Stimulated activated CD4-positive, alpha-beta T cell treated with anti-CD3 and anti-CD28 coated beads, Interleukin-1b, Interleukin-23, amount 100 ng/mL, for 24 hours (primary cell): Measurements from ENCODE around the gene ASPA.
A peak's percentile ranks its signal among the peaks of the same experiment; 100 is the strongest.

ENCODE experiments used
- DNase-seq, 4 experiments: peaks; one replicate each; pipeline ENCODE4 v3.0.0-alpha.2; 2020; ENCODE audit warnings: low read depth in 4 of 4, low spot score in 1 of 4

ASPA gene

GRCh38 chr17:3532859-3533142, 57.0 kb downstream of the ASPA start:
- DNase-seq, result no peak

- DNase-seq, result no peak
Measured at GRCh38 chr17:3533752-3534151, 58.0 kb downstream of the ASPA start.

GRCh38 chr17:3534881-3535252, 59.1 kb downstream of the ASPA start:
- DNase-seq, result no peak

DNA sequence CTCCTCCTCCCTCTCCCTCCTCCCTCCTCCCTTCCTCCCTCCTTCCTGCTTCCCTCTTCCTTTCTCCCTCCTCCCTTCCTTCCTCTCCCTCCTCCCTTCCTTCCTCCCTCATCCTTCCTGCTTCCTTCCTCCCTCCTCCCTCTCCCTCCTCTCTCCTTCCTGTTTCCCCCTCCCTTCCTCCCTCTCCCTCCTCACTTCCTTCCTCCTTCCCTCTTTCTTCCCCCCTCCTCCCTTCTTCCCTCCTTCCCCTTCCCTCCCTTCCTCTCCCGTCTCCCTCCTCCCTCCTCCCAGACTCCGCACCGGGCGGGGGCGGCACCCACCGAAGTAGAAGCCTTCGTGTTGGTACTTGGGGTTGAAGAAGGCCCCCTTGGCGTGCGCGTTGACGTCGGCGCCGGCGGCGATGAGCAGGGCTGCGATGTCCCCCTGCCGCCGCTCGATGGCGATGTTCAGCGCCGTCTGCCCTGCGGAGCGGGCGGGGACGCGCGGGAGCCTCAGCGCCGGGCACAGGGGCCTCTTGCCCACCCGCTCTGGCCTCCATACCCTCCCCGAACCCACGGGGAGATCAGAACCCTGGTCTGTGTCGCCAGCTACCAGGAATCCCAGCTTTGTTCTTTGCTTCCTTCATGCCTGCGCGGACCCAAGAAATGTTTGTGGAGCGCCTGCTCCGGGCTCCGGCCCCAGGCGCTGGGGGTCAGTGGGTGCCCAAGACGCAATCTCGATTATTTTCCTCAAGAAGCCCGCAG, 59.6 kb downstream of the ASPA start:
- peak; percentile 23 to 51 (median 37) for DNase-seq

DNA sequence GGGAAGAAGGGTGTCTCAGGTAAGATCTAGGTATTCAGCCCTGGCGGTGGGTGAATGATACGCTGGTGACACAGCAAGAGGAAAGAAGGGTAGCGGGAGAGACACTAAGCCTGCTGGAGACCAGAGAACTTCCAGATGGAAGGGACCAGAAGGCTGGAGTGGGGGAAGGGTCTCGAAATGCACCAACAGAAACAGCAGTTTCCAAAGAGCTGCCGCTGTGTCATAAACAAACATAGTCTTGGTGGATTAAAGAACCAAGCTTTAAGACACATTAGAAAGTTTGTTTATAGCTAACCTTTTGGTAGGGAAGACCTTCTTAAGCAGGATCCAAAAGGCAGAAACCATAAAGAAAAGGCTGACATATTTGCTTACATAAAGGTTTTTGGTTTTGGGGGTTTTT, 60.9 kb downstream of the ASPA start:
- no peak for DNase-seq

DNA sequence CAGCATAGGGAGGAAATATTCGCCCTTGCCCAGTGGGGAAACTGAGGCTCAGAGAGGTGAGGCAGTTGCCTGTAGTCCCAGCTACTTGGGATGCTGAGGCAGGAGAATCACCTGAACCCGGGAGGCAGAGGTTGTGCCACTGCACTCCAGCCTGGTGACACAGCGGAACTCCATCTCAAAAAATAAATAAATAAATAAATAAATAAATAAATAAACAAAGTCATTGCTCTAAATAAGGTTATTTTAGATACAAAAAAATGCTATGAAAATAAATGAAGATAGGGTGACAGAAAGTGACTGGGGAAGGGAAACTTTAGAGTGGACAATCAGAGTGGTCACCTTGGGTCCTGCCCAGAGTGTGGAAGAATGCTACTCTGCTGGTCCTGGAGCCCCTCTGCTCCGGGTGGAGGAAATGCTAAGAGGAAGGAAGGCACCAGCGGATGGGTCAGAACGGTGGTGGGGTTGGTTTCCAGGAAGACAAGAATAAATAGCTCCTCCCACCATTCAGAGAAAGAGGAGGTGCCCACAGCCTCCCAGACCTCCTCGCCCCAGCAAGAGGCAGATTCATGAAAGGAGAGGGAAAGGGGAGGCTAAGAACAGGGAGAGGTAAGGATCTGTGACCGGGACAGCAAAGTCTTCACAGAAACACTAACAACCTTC, 64.2 kb downstream of the ASPA start:
- DNase-seq, result no peak

DNA sequence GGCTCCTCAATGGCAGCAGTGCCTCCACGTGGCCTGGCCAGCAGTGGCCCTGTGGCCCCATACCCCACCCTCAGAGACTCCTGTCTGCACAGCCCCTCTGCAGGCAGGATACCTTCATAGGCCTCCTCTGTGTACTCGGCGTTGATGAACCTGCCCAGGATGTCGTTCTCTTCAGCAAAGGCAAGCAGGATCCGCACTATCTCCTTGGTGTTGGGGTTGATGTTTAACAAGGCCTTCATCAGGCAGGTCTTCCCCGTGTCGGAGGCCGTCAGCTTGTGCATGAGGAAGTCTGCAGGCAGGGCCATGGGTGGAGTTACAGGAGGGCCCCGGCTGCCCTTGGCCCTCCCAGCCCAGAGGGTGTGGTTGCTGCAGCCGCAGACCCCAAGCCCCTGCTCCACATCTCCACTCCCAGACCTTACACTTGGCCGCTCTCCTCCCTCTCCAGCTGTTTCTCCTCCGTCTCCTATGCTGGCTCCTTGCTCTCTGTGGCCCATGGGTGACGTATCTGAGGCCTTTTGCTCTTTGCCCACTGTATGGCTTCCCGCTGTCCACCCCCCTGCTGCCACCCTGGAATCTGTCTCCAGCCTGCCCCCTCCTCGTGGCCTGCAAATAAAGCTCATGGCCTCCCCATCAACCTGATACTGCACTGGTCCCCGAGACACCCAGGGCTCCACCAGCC, 66.8 kb downstream of the ASPA start:
- no peak for DNase-seq

DNA sequence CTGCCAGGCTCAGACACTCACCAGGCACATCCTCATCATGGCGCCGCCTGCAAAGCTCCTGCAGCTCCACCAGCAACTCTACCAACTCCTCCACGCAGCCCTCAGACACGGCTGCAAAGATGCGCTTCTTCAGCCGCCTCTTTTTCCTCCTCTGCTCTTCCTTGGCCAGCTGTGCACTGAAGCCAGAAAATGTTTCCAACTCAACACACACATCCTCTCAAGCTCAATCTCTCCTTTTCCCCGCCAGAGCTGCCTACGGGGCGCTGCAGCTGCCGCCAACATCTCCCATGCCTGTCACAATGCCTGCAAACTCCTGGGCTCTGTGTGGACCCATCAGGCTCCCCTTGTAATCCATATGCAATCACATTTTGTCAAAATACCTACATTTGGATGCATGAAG, 67.7 kb downstream of the ASPA start:
- no peak for DNase-seq

DNA sequence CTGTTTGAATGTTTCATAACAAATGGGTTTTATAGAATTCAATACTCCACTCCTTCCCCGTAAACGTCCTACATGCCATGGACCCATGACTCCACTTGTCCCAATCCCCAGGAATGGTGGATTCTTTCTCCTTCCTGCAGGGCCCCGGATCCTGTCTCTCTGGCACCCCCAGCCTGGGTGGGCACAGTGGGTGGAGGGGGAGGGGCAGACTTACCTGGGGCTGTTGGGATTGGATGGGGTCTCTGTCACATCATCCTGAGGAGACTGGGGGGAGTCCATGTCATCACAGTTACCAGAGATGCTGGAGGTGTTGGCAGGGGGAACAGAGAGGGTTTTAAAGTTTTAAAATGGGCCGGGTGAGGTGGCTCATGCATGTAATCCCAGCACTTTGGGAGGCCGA, 68.6 kb downstream of the ASPA start:
- DNase-seq, result no peak

GRCh38 chr17:3545151-3545550, 69.4 kb downstream of the ASPA start:
- DNase-seq, result no peak

GRCh38 chr17:3546521-3546920, 70.7 kb downstream of the ASPA start:
- DNase-seq, result no peak

- DNase-seq, result no peak
Measured at GRCh38 chr17:3546997-3547396, 71.2 kb downstream of the ASPA start.

- no peak for DNase-seq
Measured at GRCh38 chr17:3547628-3548027, 71.8 kb downstream of the ASPA start.

DNA sequence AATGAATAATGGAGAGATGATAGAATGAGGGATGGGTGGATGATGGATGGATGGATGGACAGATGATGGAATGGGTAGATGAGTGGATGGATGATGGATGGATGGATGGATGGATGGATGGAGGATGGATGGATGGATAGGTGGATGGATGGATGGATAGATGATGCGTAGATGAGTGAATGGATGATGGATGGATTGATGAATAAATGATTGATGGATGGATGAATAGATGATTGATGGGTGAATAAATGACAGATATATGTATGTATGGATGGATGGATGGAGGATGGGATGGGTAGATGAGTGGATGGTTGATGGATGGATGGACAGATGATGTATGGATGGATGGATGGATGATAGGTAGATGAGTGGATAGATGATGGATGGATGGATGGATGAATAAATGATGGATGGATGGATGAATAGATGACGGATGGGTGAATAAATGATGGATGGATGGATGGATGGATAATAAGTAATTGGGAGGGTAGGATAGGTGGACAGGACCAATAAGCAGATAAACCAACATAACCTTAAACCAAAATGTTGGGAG, 73.9 kb downstream of the ASPA start:
- DNase-seq, result no peak

GRCh38 chr17:3551189-3551588, 75.4 kb downstream of the ASPA start:
- DNase-seq, result no peak

DNA sequence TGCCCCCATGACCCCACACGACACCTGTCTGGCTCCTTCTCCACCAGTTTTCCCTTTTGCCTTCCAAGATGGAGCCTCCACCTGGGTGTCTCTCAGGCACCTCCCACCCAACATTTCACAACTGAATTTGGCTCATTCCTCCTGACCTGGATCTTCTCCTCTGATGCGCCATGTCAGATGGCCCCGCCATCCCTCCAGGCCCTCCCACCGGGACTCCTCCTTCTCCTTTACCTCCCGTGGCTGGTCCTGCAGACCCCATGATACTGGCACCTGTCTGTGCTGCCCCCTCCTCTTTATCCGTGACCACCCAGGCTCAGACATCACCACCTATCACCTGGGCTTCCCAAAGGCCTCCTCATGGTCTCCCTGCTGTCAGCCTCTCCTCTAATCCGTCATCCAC, 77.1 kb downstream of the ASPA start:
- DNase-seq, result no peak
